Left hindlimb (tissue), 1 donor: ENCODE measurements around the gene BEX4.
"Not testable (repeated sequence)": the region's sequence is repeated elsewhere in the genome, so short reads cannot be mapped to it uniquely, and the experiment has no call there.

Source experiments
- DNase-seq: peaks from one replicate; pipeline ENCODE4 v3.0.0-alpha.2; 2018

BEX4 gene

GRCh38 chrX:103214870-103215424 lies at the start of gene BEX4:
Gene BEX4 (plus strand): TSS chrX:103215108. CDS start chrX:103216154, 1,046 bp downstream.
- DNase-seq, result peak; percentile 87

GRCh38 chrX:103170216-103170615 lies 44.7 kb upstream of the BEX4 start:
- no peak for DNase-seq

GRCh38 chrX:103171353-103171752 lies 43.6 kb upstream of the BEX4 start:
- DNase-seq, result no peak

GRCh38 chrX:103175256-103175655 lies 39.7 kb upstream of the BEX4 start:
- DNase-seq, result not testable (repeated sequence)

- peak; percentile 31 for DNase-seq
Measured at GRCh38 chrX:103175944-103176753, 38.8 kb upstream of the BEX4 start.

- no peak for DNase-seq
Measured at GRCh38 chrX:103177556-103177955, 37.4 kb upstream of the BEX4 start.

- DNase-seq, result no peak
Measured at GRCh38 chrX:103183912-103184311, 31.0 kb upstream of the BEX4 start.

GRCh38 chrX:103187953-103188475 lies 26.9 kb upstream of the BEX4 start:
- DNase-seq, result no peak

GRCh38 chrX:103197721-103198306 lies 17.1 kb upstream of the BEX4 start:
- no peak for DNase-seq

GRCh38 chrX:103198668-103199067 lies 16.2 kb upstream of the BEX4 start:
- not testable (repeated sequence) for DNase-seq

GRCh38 chrX:103201041-103201440 lies 13.9 kb upstream of the BEX4 start:
- DNase-seq, result no peak

GRCh38 chrX:103210056-103210455 lies 4.9 kb upstream of the BEX4 start:
- no peak for DNase-seq

GRCh38 chrX:103211012-103211715 lies 3.7 kb upstream of the BEX4 start:
- no peak for DNase-seq

GRCh38 chrX:103212749-103213457 lies 2.0 kb upstream of the BEX4 start:
- DNase-seq, result no peak

- peak; percentile 48 for DNase-seq
Measured at GRCh38 chrX:103215425-103215991, 600 bp downstream of the BEX4 start.

GRCh38 chrX:103220511-103221323 lies 5.8 kb downstream of the BEX4 start:
- DNase-seq, result no peak

- not testable (repeated sequence) for DNase-seq
Measured at GRCh38 chrX:103225918-103226317, 11.0 kb downstream of the BEX4 start.

- DNase-seq, result no peak
Measured at GRCh38 chrX:103233263-103233662, 18.4 kb downstream of the BEX4 start.

GRCh38 chrX:103234869-103235268 lies 20.0 kb downstream of the BEX4 start:
- no peak for DNase-seq

GRCh38 chrX:103235608-103236007 lies 20.7 kb downstream of the BEX4 start:
- DNase-seq, result not testable (repeated sequence)

GRCh38 chrX:103236296-103236695 lies 21.4 kb downstream of the BEX4 start:
- DNase-seq, result no peak
